NCI-H2171 (cell line): ENCODE data around the gene WFDC6.
"Not testable (repeated sequence)": the region's sequence is repeated elsewhere in the genome, so short reads cannot be mapped to it uniquely, and the experiment has no call there.

Experiments
- DNase-seq: peaks from one replicate; lab custom pipeline; 2025; lab: John Stamatoyannopoulos, UW

Gene WFDC6

GRCh38 chr20:45539382-45539781 lies at the start of gene WFDC6:
Gene WFDC6 (minus strand): TSS chr20:45539482. CDS start chr20:45539407, 75 bp downstream.
- DNase-seq: no peak

- DNase-seq: no peak
These were observed 49.5 kb upstream of the WFDC6 start for GRCh38 chr20:45588800-45589199.

GRCh38 chr20:45585986-45586385 lies 46.7 kb upstream of the WFDC6 start:
- not testable (repeated sequence) for DNase-seq

- DNase-seq: not testable (repeated sequence)
These were observed 45.0 kb upstream of the WFDC6 start for GRCh38 chr20:45584294-45584693.

- DNase-seq: no peak
These were observed 44.2 kb upstream of the WFDC6 start for GRCh38 chr20:45583502-45583901.

GRCh38 chr20:45581702-45582101 lies 42.4 kb upstream of the WFDC6 start:
- DNase-seq: no peak

GRCh38 chr20:45579184-45579583 lies 39.9 kb upstream of the WFDC6 start, which contains the start of gene WFDC8:
Gene WFDC8 (minus strand): TSS chr20:45579284. CDS start chr20:45579247, 37 bp downstream.
- no peak for DNase-seq

GRCh38 chr20:45578231-45578630 lies 38.9 kb upstream of the WFDC6 start:
- DNase-seq: no peak

GRCh38 chr20:45576995-45577394 lies 37.7 kb upstream of the WFDC6 start:
- DNase-seq: no peak

GRCh38 chr20:45575931-45576330 lies 36.6 kb upstream of the WFDC6 start:
- DNase-seq: no peak

- not testable (repeated sequence) for DNase-seq
These were observed 30.4 kb upstream of the WFDC6 start for GRCh38 chr20:45569650-45570049.

- DNase-seq: no peak
These were observed 25.5 kb upstream of the WFDC6 start for GRCh38 chr20:45564760-45565276.

- DNase-seq: no peak
These were observed 15.9 kb upstream of the WFDC6 start for GRCh38 chr20:45555198-45555597.

GRCh38 chr20:45552456-45552855 lies 13.2 kb upstream of the WFDC6 start:
- no peak for DNase-seq

- DNase-seq: no peak
These were observed 11.5 kb upstream of the WFDC6 start for GRCh38 chr20:45550765-45551164.

GRCh38 chr20:45548410-45548809 lies 9.1 kb upstream of the WFDC6 start:
- DNase-seq: no peak

- no peak for DNase-seq
These were observed 8.0 kb upstream of the WFDC6 start, which contains the start of gene EPPIN for GRCh38 chr20:45547206-45547770. Gene EPPIN (minus strand): TSS chr20:45547401. CDS start chr20:45547357, 44 bp downstream.

- DNase-seq: no peak
These were observed 6.6 kb upstream of the WFDC6 start for GRCh38 chr20:45545754-45546453.

- no peak for DNase-seq
These were observed 6.1 kb upstream of the WFDC6 start for GRCh38 chr20:45545351-45545750.

- DNase-seq: no peak
These were observed 978 bp downstream of the WFDC6 start for GRCh38 chr20:45538209-45538799.

GRCh38 chr20:45527294-45527693 lies 12.0 kb downstream of the WFDC6 start:
- DNase-seq: no peak

GRCh38 chr20:45523821-45524220 lies 15.5 kb downstream of the WFDC6 start:
- DNase-seq: no peak

- no peak for DNase-seq
These were observed 21.0 kb downstream of the WFDC6 start for GRCh38 chr20:45518282-45518681.
